GM11168 (cell line): ENCODE results near the gene DHPS.

Source experiments
- in situ Hi-C: fragments of 300-500 bp; cut with MboI; formaldehyde crosslinking; loops from one replicate; pipeline ENCODE4 v1.12.0; 2022; ENCODE audit warnings: low sequenced_read_pairs; ENCODE audit not compliant: unreplicated experiment

DHPS gene

GRCh38 chr19:12676384-12676792 is 5.3 kb downstream of the DHPS start:
- in situ Hi-C loops: no loop called here

GRCh38 chr19:12675940-12676339 is 5.7 kb downstream of the DHPS start:
- in situ Hi-C loops: no loop called here

GRCh38 chr19:12675399-12675798 is 6.3 kb downstream of the DHPS start:
- in situ Hi-C loops: no loop called here

- in situ Hi-C loops: loop anchor here (5.0 kb wide), 1 partner anchor 110 kb away; no protein-coding TSS in a partner anchor
Measured at GRCh38 chr19:12672744-12673143, 8.9 kb downstream of the DHPS start.

GRCh38 chr19:12670159-12670928 is 11.3 kb downstream of the DHPS start:
- in situ Hi-C loops: loop anchor here (5.0 kb wide), 1 partner anchor 108 kb away; no protein-coding TSS in a partner anchor

- in situ Hi-C loops: loop anchor here (5.0 kb wide), 1 partner anchor 107 kb away; no protein-coding TSS in a partner anchor
Measured at GRCh38 chr19:12669270-12670158, 12.2 kb downstream of the DHPS start.

GRCh38 chr19:12668932-12669269 is 12.8 kb downstream of the DHPS start:
- in situ Hi-C loops: no loop called here

GRCh38 chr19:12668346-12668745 is 13.3 kb downstream of the DHPS start:
- in situ Hi-C loops: no loop called here

- in situ Hi-C loops: no loop called here
Measured at GRCh38 chr19:12667731-12668302, 13.9 kb downstream of the DHPS start.

GRCh38 chr19:12666265-12667048 is 15.2 kb downstream of the DHPS start, which contains the start of the genes MAN2B1 and WDR83:
Gene MAN2B1, minus strand, starts transcription at chr19:12666742. Its CDS starts 41 bp downstream, at chr19:12666701.
Gene WDR83, plus strand, starts transcription at chr19:12666807. Its CDS starts 2,984 bp downstream, at chr19:12669791.
- in situ Hi-C loops: no loop called here

GRCh38 chr19:12665671-12666264 is 15.9 kb downstream of the DHPS start:
- in situ Hi-C loops: no loop called here

GRCh38 chr19:12665281-12665573 is 16.5 kb downstream of the DHPS start:
- in situ Hi-C loops: no loop called here

- in situ Hi-C loops: no loop called here
Measured at GRCh38 chr19:12664406-12665280, 17.0 kb downstream of the DHPS start.

GRCh38 chr19:12660980-12661379 is 20.7 kb downstream of the DHPS start:
- in situ Hi-C loops: no loop called here

- in situ Hi-C loops: no loop called here
Measured at GRCh38 chr19:12657966-12658365, 23.7 kb downstream of the DHPS start.

- in situ Hi-C loops: no loop called here
Measured at GRCh38 chr19:12656899-12657571, 24.6 kb downstream of the DHPS start.

- in situ Hi-C loops: no loop called here
Measured at GRCh38 chr19:12655546-12655945, 26.1 kb downstream of the DHPS start.

- in situ Hi-C loops: no loop called here
Measured at GRCh38 chr19:12652219-12652618, 29.5 kb downstream of the DHPS start.
